ENCODE measurements around the gene GTF2A1. TPM values are rescaled to one million over a fixed set of nuclear protein-coding genes. Genes with fewer than 3 reads are reported as not detected.
A peak's percentile ranks its signal among the peaks of the same experiment; 100 is the strongest.

The GTF2A1 gene
- total RNA-seq, 1 donor from 2014 or later, result 19.7 TPM

DNA sequence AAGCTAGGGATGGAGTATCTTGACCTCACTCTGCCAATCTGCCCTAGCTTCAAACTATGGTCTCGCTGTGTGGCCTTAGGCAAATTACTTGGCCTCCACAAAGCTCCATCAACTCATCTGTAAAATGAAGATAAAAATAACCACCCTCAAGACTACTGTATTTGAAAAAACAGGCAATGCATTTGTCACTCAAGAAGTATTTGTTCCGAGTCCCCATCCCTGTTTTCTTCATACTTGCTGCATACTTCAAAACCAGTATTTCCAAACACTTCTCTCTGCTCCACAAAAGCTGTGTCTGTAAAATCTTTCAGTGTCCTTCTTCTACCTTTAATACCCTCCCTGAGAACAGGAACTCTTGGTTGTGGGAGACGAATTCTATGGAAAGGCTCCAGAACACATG lies 47.9 kb downstream of the GTF2A1 start:
- no peak for DNase-seq (ENCODE audit: low read depth)
- no peak overlapping the region for H3K4me3 ChIP-seq (ENCODE audit: low read depth, low read length)
- FAIRE-seq, result no peak
- TF ChIP-seq, protein P1, sequence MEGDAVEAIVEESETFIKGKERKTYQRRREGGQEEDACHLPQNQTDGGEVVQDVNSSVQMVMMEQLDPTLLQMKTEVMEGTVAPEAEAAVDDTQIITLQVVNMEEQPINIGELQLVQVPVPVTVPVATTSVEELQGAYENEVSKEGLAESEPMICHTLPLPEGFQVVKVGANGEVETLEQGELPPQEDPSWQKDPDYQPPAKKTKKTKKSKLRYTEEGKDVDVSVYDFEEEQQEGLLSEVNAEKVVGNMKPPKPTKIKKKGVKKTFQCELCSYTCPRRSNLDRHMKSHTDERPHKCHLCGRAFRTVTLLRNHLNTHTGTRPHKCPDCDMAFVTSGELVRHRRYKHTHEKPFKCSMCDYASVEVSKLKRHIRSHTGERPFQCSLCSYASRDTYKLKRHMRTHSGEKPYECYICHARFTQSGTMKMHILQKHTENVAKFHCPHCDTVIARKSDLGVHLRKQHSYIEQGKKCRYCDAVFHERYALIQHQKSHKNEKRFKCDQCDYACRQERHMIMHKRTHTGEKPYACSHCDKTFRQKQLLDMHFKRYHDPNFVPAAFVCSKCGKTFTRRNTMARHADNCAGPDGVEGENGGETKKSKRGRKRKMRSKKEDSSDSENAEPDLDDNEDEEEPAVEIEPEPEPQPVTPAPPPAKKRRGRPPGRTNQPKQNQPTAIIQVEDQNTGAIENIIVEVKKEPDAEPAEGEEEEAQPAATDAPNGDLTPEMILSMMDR (IDR thresholded peaks at IDR 0.05; ENCODE audit: insufficient read depth, low read length, severe bottlenecking), result no peak
- no peaks in the 10 kb centered on the region for H3K27me3 ChIP-seq (ENCODE audit: control insufficient read depth, insufficient read depth, low read length)
- no peaks in the 10 kb centered on the region for H3K36me3 ChIP-seq (ENCODE audit: control insufficient read depth, insufficient read depth, low read length)

DNA sequence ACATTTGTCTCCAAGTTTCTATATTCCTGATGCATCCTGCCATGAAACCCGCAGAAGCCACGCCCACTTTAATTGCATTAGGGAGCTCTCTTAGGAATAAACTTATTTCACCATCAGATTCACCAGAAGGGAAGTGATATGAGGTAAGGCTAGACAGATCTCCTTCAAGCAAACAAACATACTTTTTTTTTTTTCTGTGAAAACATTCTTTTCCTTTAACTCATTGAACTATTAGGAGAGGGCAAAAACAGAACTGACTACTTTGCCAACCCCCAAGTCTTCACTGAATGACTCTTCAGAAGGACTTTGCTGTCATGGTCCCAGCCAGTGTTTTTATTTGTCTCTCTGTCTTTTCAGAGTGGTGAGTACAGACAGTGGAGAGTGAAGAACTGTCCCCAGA lies 48.4 kb downstream of the GTF2A1 start:
- H3K4me3 ChIP-seq (ENCODE audit: low read depth, low read length), result no peak overlapping the region
- DNase-seq (ENCODE audit: low read depth) (no peak), FAIRE-seq (no peak)
- TF ChIP-seq, protein P1 (IDR thresholded peaks at IDR 0.05; ENCODE audit: insufficient read depth, low read length, severe bottlenecking), result no peak
- no peaks in the 10 kb centered on the region for H3K27me3 ChIP-seq (ENCODE audit: control insufficient read depth, insufficient read depth, low read length)
- H3K36me3 ChIP-seq (ENCODE audit: control insufficient read depth, insufficient read depth, low read length), result no peaks in the 10 kb centered on the region

DNA sequence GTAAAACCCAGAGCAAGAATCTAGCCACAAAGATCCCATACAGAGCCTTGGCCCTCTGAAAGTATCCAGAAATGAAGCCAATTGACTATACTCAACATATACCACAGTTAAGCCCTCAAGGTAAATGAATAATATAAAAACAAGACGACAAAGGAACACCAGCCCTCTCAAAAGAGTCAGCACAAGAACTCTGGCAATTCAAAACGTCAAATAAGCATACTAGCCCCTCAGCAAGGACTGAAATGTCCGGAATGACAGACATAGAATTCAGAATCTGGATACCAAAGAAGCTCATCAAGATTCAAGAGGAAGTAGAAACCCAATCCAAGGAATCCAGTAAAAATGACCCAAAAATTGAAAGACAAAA lies 49.9 kb downstream of the GTF2A1 start:
- no peak for FAIRE-seq
- TF ChIP-seq, protein P1 (IDR thresholded peaks at IDR 0.05; ENCODE audit: insufficient read depth, low read length, severe bottlenecking), result no peak
- DNase-seq (ENCODE audit: low read depth), result no peak
- no peaks in the 10 kb centered on the region for H3K27me3 ChIP-seq (ENCODE audit: control insufficient read depth, insufficient read depth, low read length)
- H3K4me3 ChIP-seq (ENCODE audit: low read depth, low read length), result no peak overlapping the region
- H3K36me3 ChIP-seq (ENCODE audit: control insufficient read depth, insufficient read depth, low read length), result no peaks in the 10 kb centered on the region

DNA sequence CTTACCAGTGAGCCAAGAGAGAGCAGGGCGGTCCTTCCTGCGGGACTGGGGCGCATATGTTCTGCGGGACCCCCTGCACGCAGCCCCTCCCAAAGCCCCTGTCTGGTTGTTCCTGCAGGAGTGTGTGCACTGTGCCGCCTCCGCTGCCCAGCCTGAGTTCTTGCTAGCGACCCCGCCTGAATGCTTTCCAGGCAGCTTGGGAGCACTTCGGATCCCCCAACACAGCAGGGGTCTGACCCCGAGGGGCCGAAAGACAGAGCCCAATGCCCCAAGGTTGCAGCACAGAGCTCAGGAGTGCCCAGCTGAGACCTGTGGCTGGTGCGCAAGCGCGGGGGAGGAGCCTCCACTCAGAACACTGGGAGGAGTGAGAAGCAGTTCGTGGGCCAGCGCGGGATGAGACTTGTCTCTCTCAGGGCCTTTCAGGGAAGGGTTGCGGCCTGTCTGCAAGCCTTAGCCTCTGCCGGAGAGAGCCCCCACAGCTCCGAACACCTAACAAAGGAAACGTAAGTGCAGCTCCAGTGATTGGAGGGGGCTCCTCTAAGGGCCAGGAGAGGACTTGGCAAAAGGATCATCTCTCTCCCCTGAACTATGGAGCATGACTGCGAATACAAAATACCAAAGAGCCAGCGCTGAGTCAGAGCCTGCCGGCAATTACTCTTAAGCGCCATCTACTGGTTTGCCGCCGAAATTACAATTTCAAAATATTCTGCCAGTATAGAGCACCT lies 50.5 kb downstream of the GTF2A1 start:
- no peaks in the 10 kb centered on the region for H3K36me3 ChIP-seq (ENCODE audit: control insufficient read depth, insufficient read depth, low read length)
- H3K4me3 ChIP-seq (ENCODE audit: low read depth, low read length), result peak overlapping the region; percentile 50
- DNase-seq (ENCODE audit: low read depth) (peak; percentile 80), FAIRE-seq (no peak)
- TF ChIP-seq, protein P1 (IDR thresholded peaks at IDR 0.05; ENCODE audit: insufficient read depth, low read length, severe bottlenecking), result peak; percentile 82
- H3K27me3 ChIP-seq (ENCODE audit: control insufficient read depth, insufficient read depth, low read length), result no peaks in the 10 kb centered on the region

DNA sequence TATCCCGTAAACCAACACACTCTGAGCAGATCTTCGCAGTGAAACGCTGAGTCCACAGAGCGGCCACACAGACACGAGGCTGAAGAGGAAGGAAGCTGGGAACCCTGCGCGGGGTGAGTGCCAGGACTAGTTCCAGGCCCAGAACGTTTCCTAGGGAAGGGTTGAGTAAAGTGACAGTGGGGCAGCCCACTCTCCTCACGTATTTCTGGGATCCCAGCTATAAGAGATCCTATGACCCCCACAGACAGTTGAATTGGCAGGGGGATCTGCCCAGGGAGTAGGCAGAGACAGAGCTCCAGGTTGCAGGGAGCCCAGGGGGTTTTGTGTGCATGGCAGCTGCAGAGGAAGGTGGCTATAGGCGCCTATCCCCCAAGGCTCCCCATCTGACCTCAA lies 51.1 kb downstream of the GTF2A1 start:
- DNase-seq (ENCODE audit: low read depth), result no peak

More for the DNA sequence above, 51.1 kb downstream of the GTF2A1 start:
- FAIRE-seq, result no peak
- H3K36me3 ChIP-seq (ENCODE audit: control insufficient read depth, insufficient read depth, low read length), result no peaks in the 10 kb centered on the region
- H3K27me3 ChIP-seq (ENCODE audit: control insufficient read depth, insufficient read depth, low read length), result no peaks in the 10 kb centered on the region
- H3K4me3 ChIP-seq (ENCODE audit: low read depth, low read length), result peak overlapping the region; percentile 50
- TF ChIP-seq, protein P1 (IDR thresholded peaks at IDR 0.05; ENCODE audit: insufficient read depth, low read length, severe bottlenecking), result no peak
